Keratinocyte (primary cell): Measurements from ENCODE around the gene NBEA.

Experiments
- CTCF ChIP-seq, 3 experiments: IDR thresholded peaks in 1 of 3; conservative IDR thresholded peaks in 1 of 3; optimal IDR thresholded peaks in 1 of 3; 2 replicates in 2 of 3; 3 replicates in 1 of 3; pipeline versions ENCODE3 to v1.5.1; 2011; ENCODE audit warnings: low read length in 3 of 3, mild to moderate bottlenecking in 3 of 3, moderate library complexity in 2 of 3, control low read depth in 1 of 3, inconsistent platforms in 1 of 3; ENCODE audit not compliant: insufficient read depth in 2 of 3; ENCODE audit errors: extremely low read depth in 1 of 3
- EZH2 ChIP-seq: IDR thresholded peaks from one replicate; pipeline ENCODE4 v1.6.1; 2012; ENCODE audit warnings: inconsistent platforms, mild to moderate bottlenecking, low read length, moderate library complexity

DNA sequence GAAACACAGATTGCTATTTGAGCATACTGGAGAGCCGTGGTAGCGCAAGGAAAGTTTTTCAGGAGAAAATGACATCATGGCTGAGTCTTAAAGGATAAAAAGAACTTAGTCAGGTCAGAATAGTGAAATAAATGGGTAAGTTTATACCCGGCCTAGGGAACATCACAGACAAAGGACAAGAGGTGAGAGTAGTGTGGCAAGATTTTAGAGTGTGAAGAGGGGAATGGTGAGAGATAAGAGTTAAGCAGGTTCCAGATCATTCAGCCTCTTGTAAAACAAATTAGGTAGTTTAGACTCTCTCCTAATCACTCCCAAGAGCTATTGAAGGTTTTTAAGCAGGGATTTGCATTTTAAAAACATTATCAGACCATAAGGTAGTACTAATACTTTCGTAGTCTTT, 650.4 kb downstream of the NBEA start:
- TF ChIP-seq CTCF (optimal IDR thresholded peaks at IDR 0.05 in 1 of 3, IDR thresholded peaks at IDR 0.05 in 1 of 3, conservative IDR thresholded peaks at IDR 0.05 in 1 of 3; ENCODE audit: extremely low read depth in 1 of 3, insufficient read depth in 2 of 3, low read length in 3 of 3), result no peak
- TF ChIP-seq EZH2, result no peak
